IMR-90 (cell line): ENCODE measurements around the gene SAMD11. TPM values are rescaled to one million over a fixed set of nuclear protein-coding genes. Genes with fewer than 3 reads are reported as not detected.

Source experiments
- ATAC-seq: fragments of 200-7000 bp; cut with Tn5 transposase; 2 replicates; pipeline ENCODE4 v1.9.1; 2020; ENCODE audit warnings: low read depth, mild to moderate bottlenecking, moderate library complexity
- BruUV-seq: library from RNA; stranded (reverse); fragments of 400-500 nt; replicated peaks from 2 replicates; lab custom pipeline; 2021; lab: Mats Ljungman, UMichigan
- CTCF ChIA-PET: fragments of 300-600 bp; formaldehyde crosslinking; extraction: SDS; loops from one replicate; lab custom pipeline; 2021; ENCODE audit warnings: antibody characterized with exemption; lab: Yijun Ruan, JAX
- POLR2A ChIA-PET: fragments of 300-600 bp; sonication (Branson Sonifier 250); formaldehyde crosslinking; loops from one replicate; lab custom pipeline; 2022; ENCODE audit warnings: antibody characterized with exemption; ENCODE audit not compliant: unreplicated experiment; lab: Charles Lee
- DNase-seq: peaks from one replicate; pipeline ENCODE4 v3.0.0; 2013
- H2AFZ ChIP-seq: replicated peaks from 2 replicates; pipeline ENCODE3; 2013; ENCODE audit warnings: low read length, mild to moderate bottlenecking; ENCODE audit not compliant: poor library complexity
- H2AK5ac ChIP-seq: 2 replicates; pipeline ENCODE4 v1.6.1; 2013; ENCODE audit warnings: low read depth, low read length, inconsistent platforms
- H2AK9ac ChIP-seq: replicated peaks from 2 replicates; pipeline ENCODE3; 2013; ENCODE audit warnings: mild to moderate bottlenecking, low read depth, low read length, moderate library complexity; ENCODE audit not compliant: poor library complexity
- H2BK120ac ChIP-seq: 2 replicates; pipeline ENCODE4 v1.6.1; 2013; ENCODE audit warnings: low read depth, low read length, inconsistent platforms
- H2BK15ac ChIP-seq: 3 replicates; pipeline ENCODE4 v1.6.1; 2013; ENCODE audit warnings: low read depth, low read length, inconsistent platforms
- H2BK20ac ChIP-seq: 2 replicates; pipeline ENCODE4 v1.6.1; 2013; ENCODE audit warnings: low read depth, mild to moderate bottlenecking, inconsistent platforms, low read length, moderate library complexity
- H2BK5ac ChIP-seq: 2 replicates; pipeline ENCODE4 v1.6.1; 2013; ENCODE audit warnings: mild to moderate bottlenecking, low read depth, low read length, inconsistent platforms; ENCODE audit not compliant: poor library complexity, severe bottlenecking
- H3K14ac ChIP-seq: replicated peaks from 2 replicates; pipeline ENCODE4 v1.6.1; 2013; ENCODE audit warnings: low read depth, low read length, inconsistent platforms
- H3K18ac ChIP-seq: 2 replicates; pipeline ENCODE4 v1.6.1; 2013; ENCODE audit warnings: low read depth, low read length, control low read depth
- H3K23ac ChIP-seq: 2 replicates; pipeline ENCODE4 v1.6.1; 2013; ENCODE audit warnings: low read depth, low read length, inconsistent platforms
- H3K27ac ChIP-seq: 2 replicates; pipeline ENCODE4 v1.5.1; 2013; ENCODE audit warnings: mild to moderate bottlenecking, control low read depth, low read length; ENCODE audit not compliant: insufficient read depth
- H3K27me3 ChIP-seq: 2 replicates; pipeline ENCODE4 v1.6.1; 2013; ENCODE audit warnings: low read length; ENCODE audit not compliant: control insufficient read depth, insufficient read depth
- H3K36me3 ChIP-seq: 2 replicates; pipeline ENCODE4 v1.6.1; 2013; ENCODE audit warnings: low read length, mixed read lengths; ENCODE audit not compliant: control insufficient read depth, insufficient read depth
- H3K4ac ChIP-seq: 2 replicates; pipeline ENCODE4 v1.6.1; 2013; ENCODE audit warnings: low read depth, low read length, inconsistent platforms
- H3K4me1 ChIP-seq: 2 replicates; pipeline ENCODE4 v1.6.1; 2013; ENCODE audit warnings: low read length, mixed read lengths; ENCODE audit not compliant: control insufficient read depth, insufficient read depth
- H3K4me2 ChIP-seq: 2 replicates; pipeline ENCODE4 v1.6.1; 2013; ENCODE audit warnings: low read depth, mild to moderate bottlenecking, control low read depth, low read length, moderate library complexity
- H3K4me3 ChIP-seq: 2 replicates; pipeline ENCODE4 v1.5.1; 2013; ENCODE audit warnings: low read depth, mild to moderate bottlenecking, control low read depth, low read length, moderate library complexity; ENCODE audit not compliant: insufficient read depth
- H3K56ac ChIP-seq: 2 replicates; pipeline ENCODE4 v1.6.1; 2013; ENCODE audit warnings: low read length, inconsistent platforms; ENCODE audit not compliant: insufficient read depth; ENCODE audit errors: extremely low read depth
- H3K79me1 ChIP-seq, 2 experiments: 2 replicates each; pipeline ENCODE4 v1.6.1; 2013; ENCODE audit warnings: low read length in 2 of 2, inconsistent platforms in 1 of 2, low read depth in 1 of 2
- H3K9ac ChIP-seq: 2 replicates; pipeline ENCODE4 v1.6.1; 2013; ENCODE audit warnings: low read depth, low read length, control low read depth
- H3K9me1 ChIP-seq: 2 replicates; pipeline ENCODE4 v1.6.1; 2013; ENCODE audit warnings: low read length, inconsistent platforms; ENCODE audit not compliant: insufficient read depth
- H3K9me3 ChIP-seq: 2 replicates; pipeline ENCODE4 v1.6.1; 2013; ENCODE audit warnings: low read length; ENCODE audit not compliant: control insufficient read depth, insufficient read depth
- H4K20me1 ChIP-seq: 2 replicates; pipeline ENCODE4 v1.6.1; 2013; ENCODE audit warnings: low read length, inconsistent platforms; ENCODE audit not compliant: insufficient read depth
- H4K5ac ChIP-seq: 2 replicates; pipeline ENCODE4 v1.6.1; 2013; ENCODE audit warnings: mild to moderate bottlenecking, low read depth, low read length, control low read depth
- H4K8ac ChIP-seq, 2 experiments: 2 replicates each; pipeline ENCODE4 v1.6.1; 2013; ENCODE audit warnings: low read depth in 2 of 2, low read length in 2 of 2, control low read depth in 1 of 2, inconsistent platforms in 1 of 2
- H4K91ac ChIP-seq: 2 replicates; pipeline ENCODE4 v1.6.1; 2013; ENCODE audit warnings: low read depth, low read length, inconsistent platforms; ENCODE audit not compliant: insufficient read depth
- CEBPB ChIP-seq: IDR thresholded peaks from 2 replicates; pipeline ENCODE4 v1.6.1; 2012; ENCODE audit warnings: low read depth, low read length, improper control_type of control experiment
- CHD1 ChIP-seq: IDR thresholded peaks from 2 replicates; pipeline ENCODE4 v1.6.1; 2012; ENCODE audit warnings: low read depth, low read length, improper control_type of control experiment
- CTCF ChIP-seq: conservative IDR thresholded peaks from 2 replicates; pipeline ENCODE4 v1.5.1; 2012; ENCODE audit warnings: mild to moderate bottlenecking, low read depth, low read length, improper control_type of control experiment
- FOS ChIP-seq: fragments of 150-350 bp; IDR thresholded peaks from 2 replicates; pipeline ENCODE4 v1.6.1; 2016; ENCODE audit warnings: low read depth, low read length
- MAFK ChIP-seq: IDR thresholded peaks from 2 replicates; pipeline ENCODE4 v1.6.1; 2012; ENCODE audit warnings: low read depth, low read length, improper control_type of control experiment
- MAZ ChIP-seq: IDR thresholded peaks from 2 replicates; pipeline ENCODE4 v1.6.1; 2012; ENCODE audit warnings: low read depth, mild to moderate bottlenecking, low read length, improper control_type of control experiment, moderate library complexity, borderline replicate concordance
- NFE2L2 ChIP-seq: fragments of 150-350 bp; IDR thresholded peaks from 2 replicates; pipeline ENCODE4 v1.6.1; 2016; ENCODE audit warnings: low read depth, mild to moderate bottlenecking, low read length
- POLR2A ChIP-seq: IDR thresholded peaks from 2 replicates; pipeline ENCODE4 v1.6.1; 2012; ENCODE audit warnings: mild to moderate bottlenecking, low read depth, low read length
- RAD21 ChIP-seq: IDR thresholded peaks from 2 replicates; pipeline ENCODE4 v1.6.1; 2012; ENCODE audit warnings: low read length, improper control_type of control experiment
- RCOR1 ChIP-seq: IDR thresholded peaks from 2 replicates; pipeline ENCODE4 v1.6.1; 2012; ENCODE audit warnings: mild to moderate bottlenecking, low read length, improper control_type of control experiment; ENCODE audit not compliant: insufficient replicate concordance
- RFX5 ChIP-seq: IDR thresholded peaks from 2 replicates; pipeline ENCODE4 v1.8.0; 2012; ENCODE audit warnings: low read depth, mild to moderate bottlenecking, low read length, moderate library complexity
- SMC3 ChIP-seq: fragments of 150-350 bp; IDR thresholded peaks from 2 replicates; pipeline ENCODE4 v1.6.1; 2016; ENCODE audit warnings: low read depth, mild to moderate bottlenecking, antibody characterized with exemption, low read length, moderate library complexity
- WGBS, 2 experiments: methylation state at CpG; one replicate each; pipeline versions ENCODE4 v1.1.5 to v1.1.7; 2013; ENCODE audit warnings: missing lambda C conversion rate in 2 of 2; ENCODE audit not compliant: insufficient read length in 1 of 2; ENCODE audit errors: extremely low coverage in 2 of 2; 5-methylcytosine and 5-hydroxymethylcytosine counted together
- dilution Hi-C: fragments of 300-500 bp; cut with HindIII; formaldehyde crosslinking; loops from one replicate; pipeline ENCODE4 v1.14.3; 2018; ENCODE audit warnings: low sequenced_read_pairs; ENCODE audit not compliant: unreplicated experiment
- in situ Hi-C: fragments of 300-500 bp; cut with MboI; formaldehyde crosslinking; loops from 3 replicates; pipeline ENCODE4 v1.14.3; 2019; ENCODE audit warnings: low sequenced_read_pairs, inconsistent platforms, mixed read lengths
- intact Hi-C: fragments of 100-400 bp; cut with micrococcal nuclease; formaldehyde crosslinking; loops from 2 replicates; pipeline ENCODE4 v1.10.0; 2022
- polyA plus RNA-seq, 3 experiments: library from polyadenylated mRNA; depleted of rRNA; stranded (reverse); fragments of >200 nt; gene quantifications; 2 replicates each; pipeline ENCODE4 v1.2.3, GENCODE V29; 2012; ENCODE audit warnings: low replicate concordance in 1 of 3
- total RNA-seq: library from RNA; depleted of rRNA; stranded (reverse); fragments of >200 nt; gene quantifications from 2 replicates; pipeline ENCODE4 v1.2.3, GENCODE V29; 2012
- TF ChIP-seq, protein P1 (sequence below): fragments of 150-350 bp; IDR thresholded peaks from 2 replicates; pipeline ENCODE4 v1.6.1; 2016; ENCODE audit warnings: low read depth, mild to moderate bottlenecking, low read length, moderate library complexity, borderline replicate concordance

The SAMD11 gene
- total and polyA plus RNA-seq, 2 of the 4 experiments (the other 2 are of a cell fraction) = 5.9 to 22.9 TPM

- ATAC-seq = no peak
- no TSS peak for BruUV-seq
- no peak overlapping the region for H2BK5ac ChIP-seq
- H4K91ac ChIP-seq = no peak overlapping the region
- no peak overlapping the region for H3K56ac ChIP-seq
- H3K79me1 ChIP-seq = no peaks in the 10 kb centered on the region
- no peak for DNase-seq
- no peak overlapping the region for H3K4me2 ChIP-seq
- no peak overlapping the region for H2BK20ac ChIP-seq
- no peak overlapping the region for H3K4me3 ChIP-seq
- no peaks in the 10 kb centered on the region; the same call in 1 of the 2 replicates for H3K36me3 ChIP-seq
- H2BK15ac ChIP-seq = no peak overlapping the region
- H2AK9ac ChIP-seq = no peak overlapping the region
- H3K9ac ChIP-seq = no peak overlapping the region
- in situ Hi-C loops (no loop called here), dilution Hi-C loops (no loop called here), intact Hi-C loops (no loop called here)
- no peaks in the 10 kb centered on the region for H3K9me1 ChIP-seq
- no peaks in the 10 kb centered on the region for H3K27me3 ChIP-seq
- no peak overlapping the region for H2AFZ ChIP-seq
- H2AK5ac ChIP-seq = no peak overlapping the region
- 91% methylated on average over 9 of the region's 45 CpGs; no CpG with 5 or more reads in 1 of the 2 experiments for WGBS, 2 experiments
- H4K20me1 ChIP-seq = peaks cover 4% of the 10 kb centered on the region
- no peak overlapping the region for H3K18ac ChIP-seq
- no peaks in the 10 kb centered on the region for H3K9me3 ChIP-seq
- TF ChIP-seq CTCF (no peak), MAZ (no peak), CHD1 (no peak), RFX5 (no peak), POLR2A (no peak), MAFK (no peak), CEBPB (no peak), RCOR1 (no peak), NFE2L2 (no peak), FOS (no peak), SMC3 (no peak), RAD21 (no peak)
- TF ChIP-seq, protein P1, sequence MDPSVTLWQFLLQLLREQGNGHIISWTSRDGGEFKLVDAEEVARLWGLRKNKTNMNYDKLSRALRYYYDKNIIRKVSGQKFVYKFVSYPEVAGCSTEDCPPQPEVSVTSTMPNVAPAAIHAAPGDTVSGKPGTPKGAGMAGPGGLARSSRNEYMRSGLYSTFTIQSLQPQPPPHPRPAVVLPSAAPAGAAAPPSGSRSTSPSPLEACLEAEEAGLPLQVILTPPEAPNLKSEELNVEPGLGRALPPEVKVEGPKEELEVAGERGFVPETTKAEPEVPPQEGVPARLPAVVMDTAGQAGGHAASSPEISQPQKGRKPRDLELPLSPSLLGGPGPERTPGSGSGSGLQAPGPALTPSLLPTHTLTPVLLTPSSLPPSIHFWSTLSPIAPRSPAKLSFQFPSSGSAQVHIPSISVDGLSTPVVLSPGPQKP = no peak
- POLR2A ChIA-PET = no interaction called here
- H4K5ac ChIP-seq = no peak overlapping the region
- peaks cover 26% of the 10 kb centered on the region for H3K4me1 ChIP-seq
- CTCF ChIA-PET = no interaction called here
- no peak overlapping the region for H3K27ac ChIP-seq
- no peak overlapping the region for H3K23ac ChIP-seq
- no peak overlapping the region for H4K8ac ChIP-seq
- no peak overlapping the region for H3K4ac ChIP-seq
- H2BK120ac ChIP-seq = no peak overlapping the region
- no peak overlapping the region for H3K14ac ChIP-seq
Observed at GRCh38 chr1:936348-937264, 12.9 kb downstream of the SAMD11 start.
